ENCODE data around the gene MIER1. TPM values are rescaled to one million over a fixed set of nuclear protein-coding genes. Genes with fewer than 3 reads are reported as not detected.

The MIER1 gene
- total and polyA plus RNA-seq, 9 of the 15 experiments (the other 6 are each of a cell fraction or from before 2014, with no cell fraction given) = 13.9 to 34.8 (median 21.5) TPM

DNA sequence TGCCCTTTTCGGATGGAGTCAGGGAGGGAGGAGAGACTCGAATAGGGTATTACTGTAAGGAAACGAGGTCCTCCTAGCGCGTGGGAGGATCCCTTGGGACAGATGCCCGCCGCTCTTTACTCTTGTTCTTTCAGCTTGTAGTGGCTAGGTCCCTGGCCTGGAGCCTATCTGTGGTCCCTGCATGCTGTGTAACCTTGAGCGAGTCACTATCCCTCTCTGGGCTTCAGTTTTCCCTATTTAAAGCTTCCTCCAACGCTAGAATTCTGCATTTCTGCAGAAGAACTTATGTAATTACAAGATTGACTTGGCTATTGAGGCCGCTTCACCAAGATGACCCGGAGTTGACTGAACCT, 744 bp downstream of the MIER1 start (continued):
- TF ChIP-seq, protein P1, sequence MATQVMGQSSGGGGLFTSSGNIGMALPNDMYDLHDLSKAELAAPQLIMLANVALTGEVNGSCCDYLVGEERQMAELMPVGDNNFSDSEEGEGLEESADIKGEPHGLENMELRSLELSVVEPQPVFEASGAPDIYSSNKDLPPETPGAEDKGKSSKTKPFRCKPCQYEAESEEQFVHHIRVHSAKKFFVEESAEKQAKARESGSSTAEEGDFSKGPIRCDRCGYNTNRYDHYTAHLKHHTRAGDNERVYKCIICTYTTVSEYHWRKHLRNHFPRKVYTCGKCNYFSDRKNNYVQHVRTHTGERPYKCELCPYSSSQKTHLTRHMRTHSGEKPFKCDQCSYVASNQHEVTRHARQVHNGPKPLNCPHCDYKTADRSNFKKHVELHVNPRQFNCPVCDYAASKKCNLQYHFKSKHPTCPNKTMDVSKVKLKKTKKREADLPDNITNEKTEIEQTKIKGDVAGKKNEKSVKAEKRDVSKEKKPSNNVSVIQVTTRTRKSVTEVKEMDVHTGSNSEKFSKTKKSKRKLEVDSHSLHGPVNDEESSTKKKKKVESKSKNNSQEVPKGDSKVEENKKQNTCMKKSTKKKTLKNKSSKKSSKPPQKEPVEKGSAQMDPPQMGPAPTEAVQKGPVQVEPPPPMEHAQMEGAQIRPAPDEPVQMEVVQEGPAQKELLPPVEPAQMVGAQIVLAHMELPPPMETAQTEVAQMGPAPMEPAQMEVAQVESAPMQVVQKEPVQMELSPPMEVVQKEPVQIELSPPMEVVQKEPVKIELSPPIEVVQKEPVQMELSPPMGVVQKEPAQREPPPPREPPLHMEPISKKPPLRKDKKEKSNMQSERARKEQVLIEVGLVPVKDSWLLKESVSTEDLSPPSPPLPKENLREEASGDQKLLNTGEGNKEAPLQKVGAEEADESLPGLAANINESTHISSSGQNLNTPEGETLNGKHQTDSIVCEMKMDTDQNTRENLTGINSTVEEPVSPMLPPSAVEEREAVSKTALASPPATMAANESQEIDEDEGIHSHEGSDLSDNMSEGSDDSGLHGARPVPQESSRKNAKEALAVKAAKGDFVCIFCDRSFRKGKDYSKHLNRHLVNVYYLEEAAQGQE (IDR thresholded peaks at IDR 0.05; ENCODE audit: borderline replicate concordance) = no peak
- TF ChIP-seq, protein P1 (CRISPR knock-in tag; IDR thresholded peaks at IDR 0.05; ENCODE audit: low read depth) = no peak
- TF ChIP-seq FOXJ2 (tag; IDR thresholded peaks at IDR 0.05) = no peak
- TF ChIP-seq ADNP (tag; IDR thresholded peaks at IDR 0.05) = peak; percentile 90
- TF ChIP-seq SRSF9 (IDR thresholded peaks at IDR 0.05; ENCODE audit: borderline replicate concordance, low read depth, low read length) = no peak
- TF ChIP-seq, protein P2, sequence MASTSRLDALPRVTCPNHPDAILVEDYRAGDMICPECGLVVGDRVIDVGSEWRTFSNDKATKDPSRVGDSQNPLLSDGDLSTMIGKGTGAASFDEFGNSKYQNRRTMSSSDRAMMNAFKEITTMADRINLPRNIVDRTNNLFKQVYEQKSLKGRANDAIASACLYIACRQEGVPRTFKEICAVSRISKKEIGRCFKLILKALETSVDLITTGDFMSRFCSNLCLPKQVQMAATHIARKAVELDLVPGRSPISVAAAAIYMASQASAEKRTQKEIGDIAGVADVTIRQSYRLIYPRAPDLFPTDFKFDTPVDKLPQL (IDR thresholded peaks at IDR 0.05; ENCODE audit: extremely low read depth, insufficient read length) = no peak
- TF ChIP-seq ELF2 (CRISPR knock-in tag; IDR thresholded peaks at IDR 0.05) = no peak
- TF ChIP-seq NCOA2 (IDR thresholded peaks at IDR 0.05; ENCODE audit: partially characterized antibody in 2 of 2) = no peak
- TF ChIP-seq CSDE1 (IDR thresholded peaks at IDR 0.05) = no peak
- TF ChIP-seq, protein P3, sequence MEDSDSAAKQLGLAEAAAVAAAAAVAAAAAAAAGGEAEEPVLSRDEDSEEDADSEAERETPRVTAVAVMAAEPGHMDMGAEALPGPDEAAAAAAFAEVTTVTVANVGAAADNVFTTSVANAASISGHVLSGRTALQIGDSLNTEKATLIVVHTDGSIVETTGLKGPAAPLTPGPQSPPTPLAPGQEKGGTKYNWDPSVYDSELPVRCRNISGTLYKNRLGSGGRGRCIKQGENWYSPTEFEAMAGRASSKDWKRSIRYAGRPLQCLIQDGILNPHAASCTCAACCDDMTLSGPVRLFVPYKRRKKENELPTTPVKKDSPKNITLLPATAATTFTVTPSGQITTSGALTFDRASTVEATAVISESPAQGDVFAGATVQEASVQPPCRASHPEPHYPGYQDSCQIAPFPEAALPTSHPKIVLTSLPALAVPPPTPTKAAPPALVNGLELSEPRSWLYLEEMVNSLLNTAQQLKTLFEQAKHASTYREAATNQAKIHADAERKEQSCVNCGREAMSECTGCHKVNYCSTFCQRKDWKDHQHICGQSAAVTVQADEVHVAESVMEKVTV (CRISPR knock-in tag; IDR thresholded peaks at IDR 0.05) = no peak
- TF ChIP-seq ZC3H8 (IDR thresholded peaks at IDR 0.05) = no peak
- TF ChIP-seq, protein P4, sequence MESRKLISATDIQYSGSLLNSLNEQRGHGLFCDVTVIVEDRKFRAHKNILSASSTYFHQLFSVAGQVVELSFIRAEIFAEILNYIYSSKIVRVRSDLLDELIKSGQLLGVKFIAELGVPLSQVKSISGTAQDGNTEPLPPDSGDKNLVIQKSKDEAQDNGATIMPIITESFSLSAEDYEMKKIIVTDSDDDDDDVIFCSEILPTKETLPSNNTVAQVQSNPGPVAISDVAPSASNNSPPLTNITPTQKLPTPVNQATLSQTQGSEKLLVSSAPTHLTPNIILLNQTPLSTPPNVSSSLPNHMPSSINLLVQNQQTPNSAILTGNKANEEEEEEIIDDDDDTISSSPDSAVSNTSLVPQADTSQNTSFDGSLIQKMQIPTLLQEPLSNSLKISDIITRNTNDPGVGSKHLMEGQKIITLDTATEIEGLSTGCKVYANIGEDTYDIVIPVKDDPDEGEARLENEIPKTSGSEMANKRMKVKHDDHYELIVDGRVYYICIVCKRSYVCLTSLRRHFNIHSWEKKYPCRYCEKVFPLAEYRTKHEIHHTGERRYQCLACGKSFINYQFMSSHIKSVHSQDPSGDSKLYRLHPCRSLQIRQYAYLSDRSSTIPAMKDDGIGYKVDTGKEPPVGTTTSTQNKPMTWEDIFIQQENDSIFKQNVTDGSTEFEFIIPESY (CRISPR knock-in tag; IDR thresholded peaks at IDR 0.05) = no peak
- no peak for TF ChIP-seq MTF1 (CRISPR knock-in tag; IDR thresholded peaks at IDR 0.05; ENCODE audit: borderline replicate concordance)

All from K562 (cell line).